HepG2 (cell line): Measurements from ENCODE around the gene PBX2. TPM values are rescaled to one million over a fixed set of nuclear protein-coding genes. Genes with fewer than 3 reads are reported as not detected.

Source experiments
- ATAC-seq: fragments of 200-7000 bp; cut with Tn5 transposase; 3 replicates; pipeline ENCODE4 v1.9.1; 2020; ENCODE audit warnings: mild to moderate bottlenecking, moderate library complexity
- BruUV-seq: library from RNA; stranded (reverse); fragments of 400-500 nt; replicated peaks from 2 replicates; lab custom pipeline; 2021; lab: Mats Ljungman, UMichigan
- CTCF ChIA-PET: fragments of 300-600 bp; formaldehyde crosslinking; extraction: SDS; loops from one replicate; lab custom pipeline; 2021; ENCODE audit warnings: low total read pairs, inconsistent platforms, low intra/inter-chr PET ratio; lab: Yijun Ruan, JAX
- POLR2A ChIA-PET: fragments of 350-600 bp; sonication (Branson Sonifier 250); formaldehyde crosslinking; loops from one replicate; lab custom pipeline; 2020; ENCODE audit warnings: antibody characterized with exemption, inconsistent platforms; lab: Yijun Ruan, JAX
- DNase-seq: peaks from one replicate; pipeline ENCODE4 v3.0.0-alpha.2; 2015; ENCODE audit warnings: low spot score
- FAIRE-seq: peaks from 3 replicates; lab custom pipeline; 2011; peaks lifted over from hg19 to GRCh38; lab: Jason Lieb, UNC
- H2AFZ ChIP-seq: one replicate; pipeline ENCODE4 v1.6.1; 2011; ENCODE audit warnings: low read length, inconsistent platforms
- H3K27ac ChIP-seq: fragments of 300-600 bp; 3 replicates; pipeline ENCODE4 v1.8.0; 2011; ENCODE audit warnings: mixed run types, mild to moderate bottlenecking, mixed read lengths, low read length, inconsistent platforms; ENCODE audit not compliant: insufficient read depth; ENCODE audit errors: extremely low read length
- H3K27me3 ChIP-seq, 2 experiments: fragments of 200-600 bp in 1 of 2; 2 replicates in 1 of 2; 3 replicates in 1 of 2; pipeline versions ENCODE4 v1.6.0 to v1.8.0; 2011; ENCODE audit warnings: low read length in 2 of 2, mild to moderate bottlenecking in 2 of 2, moderate library complexity in 2 of 2, inconsistent platforms in 1 of 2; ENCODE audit not compliant: insufficient read depth in 2 of 2, control insufficient read depth in 1 of 2
- H3K36me3 ChIP-seq, 2 experiments: fragments of 200-600 bp in 1 of 2; replicated peaks in 1 of 2; 2 replicates in 1 of 2; 3 replicates in 1 of 2; pipeline versions ENCODE4 v1.5.1 to v1.8.0; 2011; ENCODE audit warnings: low read length in 2 of 2, inconsistent platforms in 1 of 2; ENCODE audit not compliant: insufficient read depth in 2 of 2, control insufficient read depth in 1 of 2
- H3K4me1 ChIP-seq: 2 replicates; pipeline ENCODE4 v1.5.1; 2012; ENCODE audit warnings: low read length, inconsistent platforms; ENCODE audit not compliant: insufficient read depth
- H3K4me2 ChIP-seq: 2 replicates; pipeline ENCODE4 v1.6.0; 2011; ENCODE audit warnings: low read depth, low read length, inconsistent platforms
- H3K4me3 ChIP-seq, 3 experiments: fragments of 200-600 bp in 1 of 3; sonication (generic), shearing (Covaris generic) in 1 of 3; replicated peaks in 1 of 3; 2 replicates each; pipeline ENCODE4 v1.5.1; 2011 to 2016; ENCODE audit warnings: low read length in 3 of 3, inconsistent platforms in 2 of 3, low read depth in 2 of 3, mild to moderate bottlenecking in 2 of 3, control low read depth in 1 of 3, mixed read lengths in 1 of 3; ENCODE audit not compliant: insufficient read depth in 1 of 3
- H3K79me2 ChIP-seq: one replicate; pipeline ENCODE4 v1.6.1; 2011; ENCODE audit warnings: low read length, inconsistent platforms; ENCODE audit not compliant: insufficient read depth
- H3K9ac ChIP-seq: 2 replicates; pipeline ENCODE4 v1.6.0; 2011; ENCODE audit warnings: mild to moderate bottlenecking, low read depth, low read length, inconsistent platforms; ENCODE audit not compliant: insufficient read depth
- H3K9me3 ChIP-seq: 2 replicates; pipeline ENCODE4 v1.5.1; 2012; ENCODE audit warnings: mild to moderate bottlenecking, low read length
- H4K20me1 ChIP-seq: 2 replicates; pipeline ENCODE4 v1.6.0; 2011; ENCODE audit warnings: inconsistent platforms, mild to moderate bottlenecking, low read length, moderate library complexity; ENCODE audit not compliant: insufficient read depth
- DRAP1 ChIP-seq: IDR thresholded peaks from 2 replicates; pipeline ENCODE4 v1.6.1; 2016; ENCODE audit warnings: missing genetic modification reagents, missing compliant biosample characterization
- KAT7 ChIP-seq: IDR thresholded peaks from 2 replicates; pipeline ENCODE4 v1.6.1; 2018; ENCODE audit warnings: borderline replicate concordance, missing compliant biosample characterization
- MAX ChIP-seq: IDR thresholded peaks from 2 replicates; pipeline ENCODE4 v1.6.1; 2012; ENCODE audit warnings: inconsistent platforms
- MAZ ChIP-seq, 2 experiments: sonication (generic) in 1 of 2; formaldehyde crosslinking in 1 of 2; IDR thresholded peaks; 2 replicates each; pipeline versions ENCODE4 v1.5.0 to v1.6.1; 2012 to 2020; ENCODE audit warnings: low read depth in 2 of 2, mild to moderate bottlenecking in 2 of 2, borderline replicate concordance in 1 of 2, improper control_type of control experiment in 1 of 2, low read length in 1 of 2, missing genetic modification reagents in 1 of 2, moderate library complexity in 1 of 2
- NFKB2 ChIP-seq: sonication (generic); formaldehyde crosslinking; IDR thresholded peaks from 2 replicates; pipeline ENCODE4 v1.4.0; 2020; ENCODE audit warnings: missing genetic modification reagents, borderline replicate concordance
- PATZ1 ChIP-seq: sonication (generic); formaldehyde crosslinking; IDR thresholded peaks from 2 replicates; pipeline ENCODE4 v1.4.0; 2020; ENCODE audit warnings: missing genetic modification reagents
- PHF8 ChIP-seq: sonication (generic); formaldehyde crosslinking; IDR thresholded peaks from 2 replicates; pipeline ENCODE4 v1.5.0; 2020; ENCODE audit warnings: missing genetic modification reagents
- RCOR2 ChIP-seq: IDR thresholded peaks from 2 replicates; pipeline ENCODE4 v1.6.1; 2016; ENCODE audit warnings: missing biosample characterization, missing genetic modification reagents
- SRY ChIP-seq: sonication (generic); formaldehyde crosslinking; IDR thresholded peaks from 2 replicates; pipeline ENCODE4 v1.8.0; 2022; ENCODE audit warnings: mild to moderate bottlenecking, missing genetic modification reagents
- TBX2 ChIP-seq: sonication (generic); formaldehyde crosslinking; IDR thresholded peaks from 2 replicates; pipeline ENCODE4 v1.5.0; 2020; ENCODE audit warnings: missing genetic modification reagents, mild to moderate bottlenecking, borderline replicate concordance
- ZNF496 ChIP-seq: sonication (generic); formaldehyde crosslinking; IDR thresholded peaks from 2 replicates; pipeline ENCODE4 v1.8.1; 2023; ENCODE audit warnings: mild to moderate bottlenecking, moderate library complexity, missing genetic modification reagents; ENCODE audit not compliant: insufficient replicate concordance
- ZNF558 ChIP-seq: sonication (generic); formaldehyde crosslinking; IDR thresholded peaks from 2 replicates; pipeline ENCODE4 v1.9.0; 2022; ENCODE audit warnings: mild to moderate bottlenecking, missing genetic modification reagents, borderline replicate concordance
- ZNF740 ChIP-seq: sonication (generic); formaldehyde crosslinking; IDR thresholded peaks from 2 replicates; pipeline ENCODE4 v1.4.0; 2020; ENCODE audit warnings: missing genetic modification reagents
- WGBS: methylation state at CpG from one replicate; pipeline ENCODE4 v1.1.6; 2017; ENCODE audit warnings: low lambda C conversion rate; 5-methylcytosine and 5-hydroxymethylcytosine counted together
- in situ Hi-C: cut with HindIII; loops from 2 replicates; pipeline ENCODE4 v1.10.0; 2017; ENCODE audit warnings: low pct_unique_long_range_greater_than_20kb; ENCODE audit not compliant: extremely low pct_ligation_motif_present
- intact Hi-C: fragments of 100-400 bp; cut with micrococcal nuclease; formaldehyde crosslinking; loops from one replicate; pipeline ENCODE4 v1.10.0; 2022; ENCODE audit not compliant: unreplicated experiment
- polyA plus RNA-seq, 8 experiments: library from polyadenylated mRNA; depleted of rRNA in 3 of 8; stranded (reverse) in 7 of 8; unstranded in 1 of 8; fragments of >200 nt; fragmentation: Illumina TruSeq in 4 of 8; extraction: Trizol in 4 of 8; gene quantifications; 2 replicates each; pipeline versions ENCODE4 v1.2.1 to v1.2.3, GENCODE V29; 2011 to 2016; ENCODE audit warnings: low read depth in 4 of 8, missing spikeins in 1 of 8, mixed read lengths in 1 of 8; ENCODE audit not compliant: insufficient read depth in 1 of 8
- total RNA-seq, 5 experiments: library from RNA; depleted of rRNA; stranded (reverse); fragments of >200 nt; fragmentation: Illumina TruSeq; extraction: Trizol; gene quantifications; 2 replicates each; pipeline ENCODE4 v1.2.3, GENCODE V29; 2016; ENCODE audit warnings: low read depth in 1 of 5
- TF ChIP-seq, protein P1 (sequence below): sonication (generic); formaldehyde crosslinking; IDR thresholded peaks from 2 replicates; pipeline ENCODE4 v1.5.0; 2020; ENCODE audit warnings: mild to moderate bottlenecking, missing genetic modification reagents, borderline replicate concordance

PBX2 gene
- total and polyA plus RNA-seq, 2 of the 13 experiments (the other 11 are each of a cell fraction or from before 2014, with no cell fraction given) = 42.3 to 77.8 TPM

DNA sequence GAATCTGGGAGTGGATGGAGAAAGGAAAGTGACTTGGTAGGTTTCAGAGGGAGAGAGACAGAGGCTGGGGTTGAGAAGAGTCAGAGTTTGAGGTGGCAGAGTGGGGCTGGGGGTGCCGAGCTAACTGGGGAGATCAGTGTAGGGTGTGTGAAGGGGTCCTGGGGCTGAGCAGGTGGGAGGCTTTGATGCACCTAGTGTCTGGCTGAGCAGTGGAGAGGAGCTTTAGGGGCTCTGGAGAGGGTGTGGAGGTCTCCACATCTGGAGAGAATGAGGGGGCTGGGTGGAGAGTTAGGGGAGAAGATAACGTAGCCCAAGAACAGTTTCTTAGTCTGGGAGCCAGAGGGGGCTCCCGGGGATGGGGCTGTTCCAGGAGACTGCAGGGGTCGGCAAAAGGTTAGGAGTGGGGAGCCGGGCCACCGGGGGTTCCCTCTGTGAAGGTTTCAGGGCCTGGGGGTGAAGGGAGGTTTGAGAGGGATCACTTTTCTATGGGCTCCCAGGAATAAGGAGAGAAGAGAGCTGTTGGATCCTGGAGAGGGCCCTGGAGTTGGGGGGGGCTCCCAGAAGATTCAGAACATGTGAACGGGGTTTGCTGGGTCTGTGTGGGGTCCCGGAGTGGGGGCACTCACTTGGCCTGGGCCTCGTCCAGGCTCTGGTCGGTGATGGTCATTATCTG is 797 bp downstream of the PBX2 start:
- ATAC-seq = peak; percentile 10
- no peaks in the 10 kb centered on the region; a peak in 1 of 5 replicates for H3K27me3 ChIP-seq
- no peaks in the 10 kb centered on the region for H3K9me3 ChIP-seq
- no peaks in the 10 kb centered on the region for H4K20me1 ChIP-seq
- peak overlapping the region; percentile 80 for H3K27ac ChIP-seq
- POLR2A ChIA-PET = interaction anchor here (2.5 to 7.1 kb wide), 2 partner anchors 11 to 60 kb away, joined by 18 to 127 read pairs; partner anchors contain the start of genes AGPAT1, ATF6B, FKBPL and RNF5
- BruUV-seq = no TSS peak
- DNase-seq = no peak
- H3K4me2 ChIP-seq = peak overlapping the region; percentile 90
- peaks cover 15% of the 10 kb centered on the region for H3K79me2 ChIP-seq
- 17% methylated on average over 8 of the region's 10 CpGs for WGBS
- H3K4me3 ChIP-seq = peak overlapping the region; percentile 74 to 93 (median 79)
- peak overlapping the region; percentile 90 for H3K9ac ChIP-seq
- FAIRE-seq = no peak
- in situ Hi-C loops = no loop called here
- peaks cover 7 to 19% of the 10 kb centered on the region in 2 experiments for H3K36me3 ChIP-seq
- H3K4me1 ChIP-seq = peaks cover 36% of the 10 kb centered on the region
- H2AFZ ChIP-seq = no peak overlapping the region
- CTCF ChIA-PET = no interaction called here
- intact Hi-C loops = no loop called here
- TF ChIP-seq PHF8 (CRISPR knock-in tag) (0 out of 2 replicates have a peak, but pooled peaks have one; percentile 24), NFKB2 (CRISPR knock-in tag) (0 out of 2 replicates have a peak, but pooled peaks have one; percentile 27), ZNF740 (peak; percentile 30; the same call in 1 of the 2 replicates), ZNF496 (CRISPR knock-in tag) (no peak), ZNF558 (CRISPR knock-in tag) (0 out of 2 replicates have a peak, but pooled peaks have one; percentile 42), KAT7 (CRISPR knock-in tag) (0 out of 2 replicates have a peak, but pooled peaks have one; percentile 38), DRAP1 (CRISPR knock-in tag) (no peak), MAZ (IDR thresholded peaks at IDR 0.05; ENCODE audit: borderline replicate concordance, low read depth, low read length) (no peak), MAZ (CRISPR knock-in tag; IDR thresholded peaks at IDR 0.05; ENCODE audit: low read depth) (peak; percentile 55; the same call in 1 of the 2 replicates), MAX (0 out of 2 replicates have a peak, but pooled peaks have one; percentile 5), RCOR2 (no peak), TBX2 (CRISPR knock-in tag) (0 out of 2 replicates have a peak, but pooled peaks have one; percentile 42), SRY (0 out of 2 replicates have a peak, but pooled peaks have one; percentile 16), PATZ1 (CRISPR knock-in tag) (peak; percentile 85)
- TF ChIP-seq, protein P1, sequence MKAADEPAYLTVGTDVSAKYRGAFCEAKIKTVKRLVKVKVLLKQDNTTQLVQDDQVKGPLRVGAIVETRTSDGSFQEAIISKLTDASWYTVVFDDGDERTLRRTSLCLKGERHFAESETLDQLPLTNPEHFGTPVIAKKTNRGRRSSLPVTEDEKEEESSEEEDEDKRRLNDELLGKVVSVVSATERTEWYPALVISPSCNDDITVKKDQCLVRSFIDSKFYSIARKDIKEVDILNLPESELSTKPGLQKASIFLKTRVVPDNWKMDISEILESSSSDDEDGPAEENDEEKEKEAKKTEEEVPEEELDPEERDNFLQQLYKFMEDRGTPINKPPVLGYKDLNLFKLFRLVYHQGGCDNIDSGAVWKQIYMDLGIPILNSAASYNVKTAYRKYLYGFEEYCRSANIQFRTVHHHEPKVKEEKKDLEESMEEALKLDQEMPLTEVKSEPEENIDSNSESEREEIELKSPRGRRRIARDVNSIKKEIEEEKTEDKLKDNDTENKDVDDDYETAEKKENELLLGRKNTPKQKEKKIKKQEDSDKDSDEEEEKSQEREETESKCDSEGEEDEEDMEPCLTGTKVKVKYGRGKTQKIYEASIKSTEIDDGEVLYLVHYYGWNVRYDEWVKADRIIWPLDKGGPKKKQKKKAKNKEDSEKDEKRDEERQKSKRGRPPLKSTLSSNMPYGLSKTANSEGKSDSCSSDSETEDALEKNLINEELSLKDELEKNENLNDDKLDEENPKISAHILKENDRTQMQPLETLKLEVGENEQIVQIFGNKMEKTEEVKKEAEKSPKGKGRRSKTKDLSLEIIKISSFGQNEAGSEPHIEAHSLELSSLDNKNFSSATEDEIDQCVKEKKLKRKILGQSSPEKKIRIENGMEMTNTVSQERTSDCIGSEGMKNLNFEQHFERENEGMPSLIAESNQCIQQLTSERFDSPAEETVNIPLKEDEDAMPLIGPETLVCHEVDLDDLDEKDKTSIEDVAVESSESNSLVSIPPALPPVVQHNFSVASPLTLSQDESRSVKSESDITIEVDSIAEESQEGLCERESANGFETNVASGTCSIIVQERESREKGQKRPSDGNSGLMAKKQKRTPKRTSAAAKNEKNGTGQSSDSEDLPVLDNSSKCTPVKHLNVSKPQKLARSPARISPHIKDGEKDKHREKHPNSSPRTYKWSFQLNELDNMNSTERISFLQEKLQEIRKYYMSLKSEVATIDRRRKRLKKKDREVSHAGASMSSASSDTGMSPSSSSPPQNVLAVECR = 0 out of 2 replicates have a peak, but pooled peaks have one; percentile 16
